Measurements from ENCODE around the gene TOR4A. TPM values are rescaled to one million over a fixed set of nuclear protein-coding genes. Genes with fewer than 3 reads are reported as not detected.
"Not testable (repeated sequence)": the region's sequence is repeated elsewhere in the genome, so short reads cannot be mapped to it uniquely, and the experiment has no call there.

The TOR4A gene
- polyA plus RNA-seq, 1 donor = 18.4 TPM

- Histone ChIP-seq H3K4me3 (ENCODE audit: low read length) (peak overlapping the region; percentile 60), H3K27me3 (ENCODE audit: control insufficient read depth, insufficient read depth, low read length) (no peaks in the 10 kb centered on the region), H3K9me3 (ENCODE audit: control insufficient read depth, low read depth, low read length) (peaks cover 15% of the 10 kb centered on the region), H3K27ac (ENCODE audit: low read length) (peak overlapping the region; percentile 95), H3K4me1 (ENCODE audit: control insufficient read depth, insufficient read depth, low read length) (peaks cover 47% of the 10 kb centered on the region), H3K36me3 (ENCODE audit: control insufficient read depth, insufficient read depth, low read length) (peaks cover 16% of the 10 kb centered on the region)
- no CpG with 5 or more reads among the region's 13 CpGs for WGBS (ENCODE audit: insufficient coverage, low lambda C conversion rate)
- DNase-seq = peak; percentile 72 to 79
These were observed 39.5 kb upstream of the TOR4A start for GRCh38 chr9:137237759-137238726.

DNA sequence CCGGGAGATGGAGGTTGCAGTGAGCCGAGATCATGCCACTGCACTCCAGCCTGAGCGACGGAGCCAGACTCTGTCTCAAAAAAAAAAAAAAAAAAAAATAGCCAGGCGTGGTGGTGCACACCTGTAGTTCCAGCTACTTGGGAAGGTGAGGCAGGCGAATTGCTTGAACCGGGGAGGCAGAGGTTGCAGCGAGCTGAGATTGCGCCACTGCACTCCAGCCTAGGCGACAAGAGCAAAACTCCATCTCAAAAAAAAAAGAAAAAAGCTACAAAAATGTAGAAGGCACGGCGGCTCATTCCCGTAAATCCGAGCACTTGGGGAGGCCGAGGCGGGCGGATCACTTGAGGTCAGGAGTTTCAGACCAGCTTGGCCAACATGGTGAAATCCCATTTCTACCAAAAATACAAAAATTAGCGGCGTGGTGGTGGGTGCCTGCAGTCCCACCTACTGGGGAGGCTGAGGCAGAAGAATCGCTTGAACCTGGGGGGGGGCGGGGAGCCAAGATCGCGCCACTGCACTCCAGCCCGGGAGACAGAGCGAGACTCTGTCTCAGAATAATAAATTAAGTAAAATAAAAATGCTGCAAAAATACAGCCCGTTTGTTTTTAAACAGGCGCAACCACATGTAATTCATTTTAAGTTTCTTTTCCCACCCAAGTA, 37.9 kb upstream of the TOR4A start:
- no CpG with 5 or more reads among the region's 27 CpGs for WGBS (ENCODE audit: insufficient coverage, low lambda C conversion rate)
- H3K9me3 ChIP-seq (ENCODE audit: control insufficient read depth, low read depth, low read length); H3K27me3 ChIP-seq (ENCODE audit: control insufficient read depth, insufficient read depth, low read length); DNase-seq: not testable (repeated sequence)
- Histone ChIP-seq H3K27ac (ENCODE audit: low read length) (peak overlapping the region; percentile 96), H3K4me3 (ENCODE audit: low read length) (peak overlapping the region; percentile 67), H3K4me1 (ENCODE audit: control insufficient read depth, insufficient read depth, low read length) (peaks cover 61% of the 10 kb centered on the region), H3K36me3 (ENCODE audit: control insufficient read depth, insufficient read depth, low read length) (peaks cover 24% of the 10 kb centered on the region)

GRCh38 chr9:137240318-137240840, 37.1 kb upstream of the TOR4A start:
- no peaks in the 10 kb centered on the region for H3K27me3 ChIP-seq (ENCODE audit: control insufficient read depth, insufficient read depth, low read length)
- peak overlapping the region; percentile 96 for H3K27ac ChIP-seq (ENCODE audit: low read length)
- no CpG with 5 or more reads among the region's 58 CpGs for WGBS (ENCODE audit: insufficient coverage, low lambda C conversion rate)

DNA sequence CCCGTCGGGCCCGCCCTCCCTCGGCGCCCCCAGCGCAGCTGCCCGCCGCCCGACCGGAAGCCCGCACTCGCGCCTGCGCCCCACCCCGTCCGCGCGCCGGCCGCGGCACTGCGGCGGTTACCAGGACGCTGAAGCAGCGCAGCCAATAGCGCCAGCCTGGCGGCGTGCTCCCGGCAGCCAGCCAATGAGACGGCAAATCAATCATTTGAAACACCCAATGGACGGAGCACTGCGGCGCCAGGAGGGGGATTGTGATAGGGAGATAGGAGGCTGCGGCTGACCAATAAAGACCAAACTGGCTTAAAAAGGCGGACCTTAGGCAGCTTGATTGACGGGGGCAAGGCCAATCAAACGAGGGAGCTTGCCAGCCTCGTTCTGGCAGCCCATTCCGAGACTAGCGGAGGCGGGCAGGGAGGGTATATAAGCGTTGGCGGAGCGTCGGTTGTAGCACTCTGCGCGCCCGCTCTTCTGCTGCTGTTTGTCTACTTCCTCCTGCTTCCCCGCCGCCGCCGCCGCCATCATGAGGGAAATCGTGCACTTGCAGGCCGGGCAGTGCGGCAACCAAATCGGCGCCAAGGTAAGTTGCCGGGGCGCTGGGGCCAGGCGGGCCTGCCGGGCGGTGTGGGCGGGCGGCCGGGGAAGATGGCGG, 36.6 kb upstream of the TOR4A start, which contains the start of gene TUBB4B:
TUBB4B (plus strand) TSS at position 447 of the 649 bp plus-strand sequence; CDS start at position 521, 74 bp downstream.
- Histone ChIP-seq H3K4me1 (ENCODE audit: control insufficient read depth, insufficient read depth, low read length) (peaks cover 58% of the 10 kb centered on the region), H3K4me3 (ENCODE audit: low read length) (peak within 1 kb of the TSS; percentile 81), H3K27ac (ENCODE audit: low read length) (peak within 1 kb of the TSS; percentile 96), H3K36me3 (ENCODE audit: control insufficient read depth, insufficient read depth, low read length) (peaks cover 24% of the 10 kb centered on the region), H3K9me3 (ENCODE audit: control insufficient read depth, low read depth, low read length) (peaks cover 2% of the 10 kb centered on the region), H3K27me3 (ENCODE audit: control insufficient read depth, insufficient read depth, low read length) (no peaks in the 10 kb centered on the region)
- WGBS (ENCODE audit: insufficient coverage, low lambda C conversion rate) = no CpG with 5 or more reads among the region's 67 CpGs
- DNase-seq = peak; percentile 100

More at GRCh38 chr9:137240318-137240840, 37.1 kb upstream of the TOR4A start:
- Histone ChIP-seq H3K36me3 (ENCODE audit: control insufficient read depth, insufficient read depth, low read length) (peaks cover 24% of the 10 kb centered on the region), H3K9me3 (ENCODE audit: control insufficient read depth, low read depth, low read length) (peaks cover 7% of the 10 kb centered on the region), H3K4me3 (ENCODE audit: low read length) (peak overlapping the region; percentile 67), H3K4me1 (ENCODE audit: control insufficient read depth, insufficient read depth, low read length) (peaks cover 60% of the 10 kb centered on the region)
- DNase-seq = peak; percentile 85 to 90

- no CpG with 5 or more reads among the region's 83 CpGs for WGBS (ENCODE audit: insufficient coverage, low lambda C conversion rate)
- peak overlapping the region; percentile 81 for H3K4me3 ChIP-seq (ENCODE audit: low read length)
- peaks cover 24% of the 10 kb centered on the region for H3K36me3 ChIP-seq (ENCODE audit: control insufficient read depth, insufficient read depth, low read length)
- peak overlapping the region; percentile 86 for H3K27ac ChIP-seq (ENCODE audit: low read length)
- peak in 1 of 2 donors; percentile 72 for DNase-seq
- peaks cover 56% of the 10 kb centered on the region for H3K4me1 ChIP-seq (ENCODE audit: control insufficient read depth, insufficient read depth, low read length)
- H3K27me3 ChIP-seq (ENCODE audit: control insufficient read depth, insufficient read depth, low read length) = no peaks in the 10 kb centered on the region
- H3K9me3 ChIP-seq (ENCODE audit: control insufficient read depth, low read depth, low read length) = no peaks in the 10 kb centered on the region
These were observed 35.8 kb upstream of the TOR4A start for GRCh38 chr9:137241490-137242268.

GRCh38 chr9:137242269-137243203, 35.0 kb upstream of the TOR4A start:
- Histone ChIP-seq H3K27ac (ENCODE audit: low read length) (peak overlapping the region; percentile 86), H3K27me3 (ENCODE audit: control insufficient read depth, insufficient read depth, low read length) (no peaks in the 10 kb centered on the region), H3K9me3 (ENCODE audit: control insufficient read depth, low read depth, low read length) (no peaks in the 10 kb centered on the region), H3K36me3 (ENCODE audit: control insufficient read depth, insufficient read depth, low read length) (peaks cover 24% of the 10 kb centered on the region), H3K4me1 (ENCODE audit: control insufficient read depth, insufficient read depth, low read length) (peaks cover 48% of the 10 kb centered on the region), H3K4me3 (ENCODE audit: low read length) (peak overlapping the region; percentile 81)
- DNase-seq = no peak
- no CpG with 5 or more reads among the region's 36 CpGs for WGBS (ENCODE audit: insufficient coverage, low lambda C conversion rate)

- H3K27me3 ChIP-seq (ENCODE audit: control insufficient read depth, insufficient read depth, low read length); H3K27ac ChIP-seq (ENCODE audit: low read length); DNase-seq; H3K9me3 ChIP-seq (ENCODE audit: control insufficient read depth, low read depth, low read length): not testable (repeated sequence)
- Histone ChIP-seq H3K4me3 (ENCODE audit: low read length) (peak overlapping the region; percentile 81), H3K36me3 (ENCODE audit: control insufficient read depth, insufficient read depth, low read length) (peaks cover 24% of the 10 kb centered on the region), H3K4me1 (ENCODE audit: control insufficient read depth, insufficient read depth, low read length) (peaks cover 41% of the 10 kb centered on the region)
- no CpG with 5 or more reads among the region's 18 CpGs for WGBS (ENCODE audit: insufficient coverage, low lambda C conversion rate)
These were observed 34.3 kb upstream of the TOR4A start for GRCh38 chr9:137243266-137243625.

GRCh38 chr9:137243626-137244485, 33.7 kb upstream of the TOR4A start:
- WGBS (ENCODE audit: insufficient coverage, low lambda C conversion rate) = no CpG with 5 or more reads among the region's 15 CpGs
- Histone ChIP-seq H3K9me3 (ENCODE audit: control insufficient read depth, low read depth, low read length) (no peaks in the 10 kb centered on the region), H3K4me1 (ENCODE audit: control insufficient read depth, insufficient read depth, low read length) (peaks cover 35% of the 10 kb centered on the region), H3K36me3 (ENCODE audit: control insufficient read depth, insufficient read depth, low read length) (peaks cover 24% of the 10 kb centered on the region), H3K27me3 (ENCODE audit: control insufficient read depth, insufficient read depth, low read length) (no peaks in the 10 kb centered on the region), H3K27ac (ENCODE audit: low read length) (no peak overlapping the region), H3K4me3 (ENCODE audit: low read length) (no peak overlapping the region)
- DNase-seq = no peak
